Vagina (tissue), 2 donors: ENCODE results near the gene AQP7.

Source experiments
- CTCF ChIP-seq, 3 experiments: fragments of 450-650 bp in 2 of 3; fragments of 200-600 bp in 1 of 3; sonication (generic) in 1 of 3; IDR thresholded peaks; one replicate each; pipeline ENCODE4 v1.5.1; 2017 to 2019; ENCODE audit warnings: antibody characterized with exemption in 3 of 3, mild to moderate bottlenecking in 2 of 3, moderate library complexity in 2 of 3
- POLR2AphosphoS5 ChIP-seq, 2 donors: sonication (generic); formaldehyde crosslinking; IDR thresholded peaks; one replicate each; pipeline ENCODE4 v1.9.0; 2017; ENCODE audit warnings: antibody characterized with exemption in 2 of 2, mild to moderate bottlenecking in 2 of 2, low read depth in 1 of 2; ENCODE audit not compliant: insufficient read depth in 1 of 2

GRCh38 chr9:33446946-33447798 lies 44.8 kb upstream of the AQP7 start, which contains the start of gene AQP3:
- TF ChIP-seq CTCF (IDR thresholded peaks at IDR 0.05) (peak in 1 of 3 experiments; percentile 29), POLR2AphosphoS5 (IDR thresholded peaks at IDR 0.05; ENCODE audit: insufficient read depth in 1 of 2, low read depth in 1 of 2) (peak in 1 of 2 donors; percentile 50)
